ENCODE results near the gene ARHGEF12.

The ARHGEF12 gene

GRCh38 chr11:120316880-120317688 is 19.1 kb upstream of the ARHGEF12 start:
- no peak for DNase-seq (ENCODE audit: low read depth)

DNA sequence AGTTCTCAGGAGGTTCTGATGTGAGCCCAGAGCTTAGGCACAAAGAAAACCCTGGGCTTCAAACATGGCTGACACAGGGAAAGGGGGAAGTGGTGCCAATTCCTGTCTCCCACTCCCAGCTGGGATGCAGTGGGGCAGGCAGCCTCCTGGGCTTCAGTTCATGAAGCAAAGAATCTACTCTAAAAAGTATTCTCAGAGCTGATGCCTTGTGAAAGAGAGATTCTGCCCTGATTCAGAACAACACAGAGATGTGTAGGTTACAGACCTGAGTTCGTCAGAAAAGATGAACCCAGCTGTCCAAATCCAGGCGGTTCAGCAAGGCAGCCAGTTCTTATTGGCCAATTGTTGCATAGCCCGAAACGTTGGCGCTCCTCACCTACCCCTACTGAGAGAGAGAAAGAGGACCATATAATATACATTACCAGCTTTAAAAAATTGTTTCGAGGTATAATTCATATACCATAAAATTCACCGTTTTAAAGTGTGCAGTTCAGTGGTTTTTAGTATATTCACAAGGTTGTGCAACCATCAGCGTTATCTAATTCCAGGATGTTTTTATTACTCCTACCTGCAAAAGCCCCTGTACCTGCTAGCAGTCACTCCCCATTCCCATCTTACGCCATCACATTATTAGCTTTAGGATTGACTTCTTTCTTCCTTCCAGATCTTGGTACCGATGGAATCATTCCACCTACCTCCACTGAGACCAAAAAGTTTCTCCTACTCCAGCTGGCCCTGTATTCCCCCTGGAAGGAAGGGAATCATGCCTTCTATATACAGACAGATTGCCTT is 18.3 kb upstream of the ARHGEF12 start:
- no peak for DNase-seq (ENCODE audit: low read depth)

DNA sequence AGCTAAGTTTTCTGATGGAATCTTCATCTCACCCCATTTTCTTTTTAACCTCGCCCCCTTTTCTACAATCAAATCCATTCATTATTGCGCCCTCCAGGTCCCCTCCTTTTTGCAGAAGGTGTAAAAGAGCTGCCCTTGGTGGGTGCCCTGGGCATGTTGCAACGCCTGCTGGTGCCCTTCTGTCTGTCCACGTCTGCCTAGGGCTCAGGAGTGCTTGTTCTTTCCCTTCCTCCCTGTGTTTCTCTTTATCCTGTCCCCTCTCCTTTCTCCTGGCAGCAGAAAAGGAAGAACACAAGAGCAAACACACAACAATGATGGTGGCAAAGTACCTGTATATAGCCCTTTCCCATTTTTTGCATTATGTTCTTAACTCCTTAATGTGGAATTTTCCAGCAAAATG is 17.3 kb upstream of the ARHGEF12 start:
- no peak for DNase-seq (ENCODE audit: low read depth)

DNA sequence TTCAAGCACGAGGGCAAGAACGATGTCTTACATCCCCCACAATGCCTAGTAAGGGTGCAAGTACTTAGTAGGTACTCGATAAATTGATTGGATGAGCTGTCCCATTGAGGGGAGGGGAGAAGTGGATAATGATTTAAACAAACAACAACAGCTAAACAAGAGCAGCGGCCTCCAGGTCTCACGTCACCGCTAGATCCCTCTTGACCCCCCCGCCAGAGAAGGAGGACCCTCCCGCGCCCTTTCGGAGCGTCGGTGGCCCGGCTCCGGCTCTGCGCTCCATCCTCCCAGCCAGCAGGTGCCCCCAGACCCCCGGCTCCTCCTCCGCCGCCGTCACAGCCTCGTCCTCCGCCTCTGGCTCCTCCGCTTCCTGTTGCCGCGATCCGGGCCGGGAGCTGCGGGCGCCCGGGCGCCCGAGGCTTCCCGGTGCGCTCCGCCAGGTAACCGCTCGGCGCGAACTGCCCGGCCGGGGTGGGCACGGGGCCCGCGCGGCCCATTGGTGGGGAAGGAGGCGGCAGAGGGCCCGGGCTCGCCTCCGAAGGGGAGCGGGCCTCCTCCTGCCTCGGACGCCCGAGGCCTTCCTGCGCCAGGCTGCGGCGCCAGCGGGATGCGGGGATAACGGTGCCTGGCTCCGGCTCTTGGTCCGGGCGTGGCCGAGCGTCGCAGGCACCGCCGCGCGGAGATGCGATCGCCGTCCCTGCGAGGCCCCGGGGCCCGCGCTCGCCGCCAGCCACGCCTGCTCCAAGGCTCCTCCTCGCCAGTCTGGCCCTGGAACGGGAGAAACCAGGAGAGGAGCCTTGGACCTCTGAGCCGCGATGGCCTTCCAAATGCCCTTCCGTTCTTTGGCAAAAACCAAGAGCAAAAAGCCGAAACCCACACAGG is 11.0 kb upstream of the ARHGEF12 start, which contains the start of gene TLCD5:
TLCD5 (plus strand) TSS at position 368 of the 879 bp plus-strand sequence. CDS start 2,143 bp downstream, outside the sequence.
- DNase-seq (ENCODE audit: low read depth) = peak; percentile 69

DNA sequence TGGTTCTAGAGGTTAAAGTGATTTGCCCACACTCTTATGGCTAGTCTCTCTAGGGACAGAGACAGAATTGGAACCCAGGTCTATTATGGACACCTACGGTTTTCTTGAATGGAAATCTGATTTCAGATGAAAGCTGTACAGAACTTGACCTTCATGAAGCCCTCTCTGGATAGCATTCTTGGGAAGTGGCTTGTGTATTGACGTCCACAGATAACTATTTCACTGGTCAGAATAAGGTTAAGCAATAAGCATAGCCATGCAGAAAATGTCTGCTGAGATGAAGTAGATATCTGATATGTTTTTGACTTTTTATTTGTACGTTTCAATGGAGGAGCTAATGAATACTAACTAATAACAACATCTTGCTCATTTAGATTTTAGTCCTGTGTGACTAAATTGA is 10.0 kb upstream of the ARHGEF12 start:
- DNase-seq (ENCODE audit: low read depth) = peak; percentile 81

DNA sequence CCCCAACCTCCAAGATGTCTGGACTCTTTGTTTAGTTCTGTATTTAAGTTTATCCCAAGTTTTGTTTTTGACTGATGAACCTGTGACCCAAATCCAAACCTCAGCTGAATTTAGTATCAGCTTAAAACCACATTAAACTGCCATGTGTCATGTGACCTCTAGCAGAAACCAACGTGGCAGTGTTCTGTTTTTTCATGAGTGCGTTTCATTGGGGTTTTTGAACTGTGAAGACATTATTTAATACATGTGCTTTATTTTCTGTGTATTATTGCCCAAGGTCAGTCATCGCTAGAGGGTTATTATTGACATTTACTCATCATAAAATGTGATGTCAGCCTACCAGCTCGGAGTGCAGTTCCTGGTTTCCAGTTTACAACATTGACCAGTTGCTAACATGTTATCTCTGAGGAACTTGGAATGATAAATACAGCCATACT is 9.3 kb upstream of the ARHGEF12 start:
- DNase-seq (ENCODE audit: low read depth) = peak; percentile 20

GRCh38 chr11:120327311-120327710 is 8.9 kb upstream of the ARHGEF12 start:
- no peak for DNase-seq (ENCODE audit: low read depth)

GRCh38 chr11:120329556-120329955 is 6.7 kb upstream of the ARHGEF12 start:
- DNase-seq (ENCODE audit: low read depth) = peak; percentile 33

DNA sequence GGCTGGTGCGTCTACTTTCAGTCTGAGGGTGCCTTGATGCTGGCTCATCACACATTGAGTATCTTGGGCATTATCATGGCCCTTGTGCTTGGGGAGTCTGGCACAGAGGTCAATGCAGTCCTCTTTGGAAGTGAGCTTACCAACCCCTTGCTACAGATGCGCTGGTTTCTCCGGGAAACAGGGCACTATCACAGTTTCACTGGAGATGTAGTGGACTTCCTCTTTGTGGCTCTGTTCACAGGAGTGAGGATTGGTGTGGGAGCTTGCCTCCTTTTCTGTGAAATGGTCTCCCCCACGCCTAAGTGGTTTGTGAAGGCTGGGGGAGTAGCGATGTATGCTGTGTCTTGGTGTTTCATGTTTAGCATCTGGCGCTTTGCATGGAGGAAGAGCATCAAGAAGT is 6.2 kb upstream of the ARHGEF12 start:
- no peak for DNase-seq (ENCODE audit: low read depth)

GRCh38 chr11:120331301-120331996 is 4.8 kb upstream of the ARHGEF12 start:
- DNase-seq (ENCODE audit: low read depth) = peak; percentile 96

GRCh38 chr11:120332822-120333716 is 3.1 kb upstream of the ARHGEF12 start:
- peak; percentile 54 for DNase-seq (ENCODE audit: low read depth)

- no peak for DNase-seq (ENCODE audit: low read depth)
Measured at GRCh38 chr11:120333801-120334200, 2.4 kb upstream of the ARHGEF12 start.

GRCh38 chr11:120334332-120334731 is 1.9 kb upstream of the ARHGEF12 start:
- DNase-seq (ENCODE audit: low read depth) = no peak

DNA sequence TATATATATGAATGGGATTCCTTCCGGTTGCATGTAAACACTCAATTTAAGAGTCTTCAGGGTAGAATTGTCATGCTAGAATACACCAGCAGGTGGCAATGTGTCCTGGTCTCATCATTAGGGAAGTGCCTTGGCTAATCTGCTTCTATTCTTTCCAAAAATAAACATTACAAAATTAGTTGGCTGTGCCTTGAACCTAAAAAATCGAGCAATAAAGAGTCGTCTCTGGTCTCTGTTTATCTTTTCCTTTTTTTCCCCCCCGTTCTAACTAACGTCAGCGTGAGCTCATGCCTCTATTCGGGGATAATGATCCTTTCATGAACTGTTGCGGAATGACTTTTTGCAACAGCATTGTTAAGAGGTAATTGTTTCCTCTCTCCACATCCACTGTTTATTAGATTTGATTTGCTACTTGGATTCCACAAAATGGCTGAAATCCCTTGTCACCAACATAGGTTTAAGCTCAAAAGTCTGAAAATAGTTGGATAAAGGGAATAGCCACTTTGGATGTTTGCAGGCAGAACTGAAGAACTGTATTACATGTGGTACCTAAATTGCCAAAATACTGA is 1.2 kb upstream of the ARHGEF12 start:
- peak; percentile 87 for DNase-seq (ENCODE audit: low read depth)

DNA sequence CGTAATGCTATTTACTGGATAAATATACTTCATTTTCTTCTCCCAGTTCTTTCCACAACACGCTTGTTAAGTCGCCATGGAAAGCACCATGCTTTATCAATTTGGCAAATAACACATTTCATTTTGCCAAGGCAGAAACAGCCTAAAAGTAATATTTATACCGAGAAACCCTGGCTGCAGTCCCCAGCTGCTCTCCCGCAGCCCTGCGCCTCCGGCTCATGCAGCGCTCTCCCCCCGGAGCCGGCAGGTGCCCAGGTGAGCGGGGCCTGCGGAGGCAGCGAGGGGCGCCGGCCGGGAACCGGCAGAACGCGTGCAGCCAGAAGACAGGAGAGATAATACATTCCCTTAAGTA is 681 bp upstream of the ARHGEF12 start:
- DNase-seq (ENCODE audit: low read depth) = no peak

- DNase-seq (ENCODE audit: low read depth) = peak; percentile 57
Measured at GRCh38 chr11:120336641-120337354, 585 bp downstream of the ARHGEF12 start.

DNA sequence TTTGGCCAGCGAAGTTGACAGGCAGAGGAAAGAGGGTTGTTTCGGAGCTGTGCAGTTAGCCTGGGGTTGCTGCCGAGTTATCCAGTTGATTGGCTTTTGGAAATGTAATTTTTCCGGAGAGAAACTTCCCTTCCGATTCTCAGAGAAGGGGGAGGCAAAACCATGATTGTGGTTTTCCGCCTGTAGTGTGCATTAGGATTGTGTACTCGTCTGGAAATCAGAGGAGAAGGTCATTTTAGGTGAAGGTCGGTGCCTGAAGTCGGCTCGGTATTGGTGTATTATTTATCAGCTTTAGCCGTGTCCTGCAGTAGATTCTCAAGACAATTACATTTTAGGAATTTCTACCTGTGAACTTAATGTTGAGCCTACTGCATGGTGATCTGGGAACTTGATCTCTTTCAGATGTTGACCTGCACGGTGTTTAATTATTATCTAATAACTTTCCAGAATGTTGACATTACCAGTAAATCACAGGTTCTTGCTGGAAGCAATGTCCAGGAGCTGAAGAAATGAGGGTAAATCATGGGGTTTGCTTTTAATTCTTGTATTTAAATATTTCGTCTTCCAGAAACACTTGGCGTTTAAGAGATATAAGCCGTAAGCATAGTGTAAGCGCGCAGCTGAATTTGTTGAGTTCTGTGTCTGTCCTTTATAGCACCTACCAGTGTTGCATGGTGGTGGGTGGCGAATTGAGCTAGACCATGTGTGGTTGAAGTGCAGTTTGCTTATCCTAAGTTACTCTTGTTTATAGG is 1.3 kb downstream of the ARHGEF12 start:
- DNase-seq (ENCODE audit: low read depth) = peak; percentile 30

DNA sequence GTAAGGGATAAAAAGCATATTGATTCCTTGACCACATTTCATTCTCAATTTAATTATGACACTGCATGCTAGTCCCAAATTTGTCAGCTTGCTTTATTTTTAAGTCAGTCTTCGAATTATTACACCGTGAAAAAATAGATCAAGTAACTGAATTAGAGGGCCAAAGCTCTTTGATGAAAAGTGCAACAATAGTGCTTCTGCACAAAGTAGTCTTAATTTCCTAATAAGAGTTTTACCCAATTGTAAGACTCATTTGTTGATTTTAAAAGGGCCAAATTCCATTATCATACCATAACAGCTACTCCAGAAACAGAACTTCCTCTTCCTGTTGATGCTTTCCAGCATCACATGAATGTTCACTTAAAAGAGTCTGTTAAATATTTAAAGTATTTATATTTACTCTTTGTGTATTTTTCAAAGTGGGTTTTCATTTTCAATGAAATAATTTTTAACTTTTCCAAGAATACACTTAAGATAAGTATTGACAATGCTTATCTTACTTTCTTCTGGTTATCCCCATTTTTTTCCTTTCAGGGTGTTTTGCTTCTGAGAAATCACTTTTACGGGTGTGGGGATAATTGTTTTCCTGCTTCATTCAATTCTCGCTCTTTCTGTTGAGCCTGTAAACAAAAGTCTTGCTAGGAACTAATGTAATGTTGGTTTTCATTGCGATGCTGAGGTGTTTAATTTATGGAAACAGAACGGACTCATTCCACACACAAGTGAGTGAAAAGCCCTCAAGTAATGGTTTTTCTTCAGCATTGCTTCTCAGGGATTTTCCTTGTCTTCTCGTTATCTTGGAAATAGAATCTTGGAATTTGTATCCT is 2.1 kb downstream of the ARHGEF12 start:
- DNase-seq (ENCODE audit: low read depth) = peak; percentile 57

Measured in EH (cell line).